Ishikawa (cell line): ENCODE measurements around the gene AGPS.

ENCODE experiments used
- CEBPB ChIP-seq: IDR thresholded peaks from 2 replicates; pipeline ENCODE4 v1.6.1; 2012
- CREB1 ChIP-seq: IDR thresholded peaks from 2 replicates; pipeline ENCODE4 v1.6.1; 2012; ENCODE audit warnings: low read depth
- EGR1 ChIP-seq: IDR thresholded peaks from 2 replicates; pipeline ENCODE4 v1.6.1; 2012
- EP300 ChIP-seq: IDR thresholded peaks from 2 replicates; pipeline ENCODE4 v1.6.1; 2012; ENCODE audit warnings: borderline replicate concordance
- FOXM1 ChIP-seq: IDR thresholded peaks from 2 replicates; pipeline ENCODE4 v1.6.1; 2012; ENCODE audit warnings: low read depth, borderline replicate concordance
- MAX ChIP-seq: IDR thresholded peaks from 2 replicates; pipeline ENCODE4 v1.6.1; 2012
- NFIC ChIP-seq: IDR thresholded peaks from 2 replicates; pipeline ENCODE4 v1.6.1; 2012
- RAD21 ChIP-seq: IDR thresholded peaks from 2 replicates; pipeline ENCODE4 v1.6.1; 2012; ENCODE audit warnings: low read depth
- REST ChIP-seq: IDR thresholded peaks from 2 replicates; pipeline ENCODE4 v1.6.1; 2012; ENCODE audit warnings: low read depth, mild to moderate bottlenecking
- TAF1 ChIP-seq: IDR thresholded peaks from 2 replicates; pipeline ENCODE4 v1.6.1; 2012; ENCODE audit warnings: low read depth, mild to moderate bottlenecking
- TCF12 ChIP-seq: IDR thresholded peaks from 2 replicates; pipeline ENCODE4 v1.6.1; 2012; ENCODE audit warnings: low read depth
- TEAD4 ChIP-seq: IDR thresholded peaks from 2 replicates; pipeline ENCODE4 v1.6.1; 2012
- YY1 ChIP-seq: IDR thresholded peaks from 2 replicates; pipeline ENCODE4 v1.6.1; 2012; ENCODE audit warnings: low read depth
- ZBTB7A ChIP-seq: IDR thresholded peaks from 2 replicates; pipeline ENCODE4 v1.6.1; 2012; ENCODE audit warnings: low read depth
- TF ChIP-seq, protein P1 (sequence below): IDR thresholded peaks from 2 replicates; pipeline ENCODE4 v1.6.1; 2012

Gene AGPS

DNA sequence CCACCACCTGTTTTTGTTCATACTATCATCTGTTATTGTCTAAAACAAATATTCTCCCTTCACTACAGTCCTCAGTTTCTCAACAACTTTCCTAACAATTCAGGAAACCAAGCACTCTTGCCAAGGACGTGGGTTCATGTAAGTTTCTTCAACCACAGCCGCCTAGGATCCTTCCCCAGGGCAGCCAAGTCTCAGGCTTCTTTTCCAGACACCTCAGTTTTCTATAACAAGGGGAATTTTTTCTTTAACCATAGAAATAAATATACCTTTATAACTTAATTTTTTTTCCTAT lies 39.4 kb upstream of the AGPS start:
- TF ChIP-seq CREB1 = no peak
- TF ChIP-seq MAX = no peak
- TF ChIP-seq ZBTB7A = no peak
- TF ChIP-seq NFIC = no peak
- TF ChIP-seq EGR1 = no peak
- no peak for TF ChIP-seq TCF12
- TF ChIP-seq EP300 = no peak
- no peak for TF ChIP-seq RAD21
- TF ChIP-seq, protein P1, sequence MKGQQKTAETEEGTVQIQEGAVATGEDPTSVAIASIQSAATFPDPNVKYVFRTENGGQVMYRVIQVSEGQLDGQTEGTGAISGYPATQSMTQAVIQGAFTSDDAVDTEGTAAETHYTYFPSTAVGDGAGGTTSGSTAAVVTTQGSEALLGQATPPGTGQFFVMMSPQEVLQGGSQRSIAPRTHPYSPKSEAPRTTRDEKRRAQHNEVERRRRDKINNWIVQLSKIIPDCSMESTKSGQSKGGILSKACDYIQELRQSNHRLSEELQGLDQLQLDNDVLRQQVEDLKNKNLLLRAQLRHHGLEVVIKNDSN = no peak
- no peak for TF ChIP-seq REST
- TF ChIP-seq YY1 = no peak
- TF ChIP-seq FOXM1 = no peak
- no peak for TF ChIP-seq CEBPB
- TF ChIP-seq TEAD4 = no peak
- no peak for TF ChIP-seq TAF1

DNA sequence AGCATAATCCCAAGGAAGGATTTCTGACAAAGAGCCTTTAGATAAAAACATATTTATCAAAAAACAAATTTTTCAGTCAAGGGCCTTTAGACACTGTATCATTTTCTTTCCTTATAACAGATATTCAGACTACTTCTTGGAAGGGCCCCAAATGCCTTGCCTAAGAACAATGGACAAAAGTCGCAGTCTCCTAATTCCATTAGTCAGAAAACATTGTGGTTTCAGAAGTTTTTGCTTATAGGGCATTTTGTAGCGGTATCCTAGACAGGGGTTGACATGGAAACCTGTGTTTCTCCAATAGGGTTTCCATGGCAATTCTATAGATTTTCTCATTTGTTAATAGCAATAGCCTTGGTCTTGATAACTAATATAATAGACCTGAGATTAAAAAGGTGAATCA lies 36.7 kb upstream of the AGPS start:
- TF ChIP-seq RAD21 (no peak), TAF1 (no peak), ZBTB7A (no peak), CREB1 (no peak), NFIC (no peak), REST (no peak), MAX (no peak), TCF12 (no peak)

DNA sequence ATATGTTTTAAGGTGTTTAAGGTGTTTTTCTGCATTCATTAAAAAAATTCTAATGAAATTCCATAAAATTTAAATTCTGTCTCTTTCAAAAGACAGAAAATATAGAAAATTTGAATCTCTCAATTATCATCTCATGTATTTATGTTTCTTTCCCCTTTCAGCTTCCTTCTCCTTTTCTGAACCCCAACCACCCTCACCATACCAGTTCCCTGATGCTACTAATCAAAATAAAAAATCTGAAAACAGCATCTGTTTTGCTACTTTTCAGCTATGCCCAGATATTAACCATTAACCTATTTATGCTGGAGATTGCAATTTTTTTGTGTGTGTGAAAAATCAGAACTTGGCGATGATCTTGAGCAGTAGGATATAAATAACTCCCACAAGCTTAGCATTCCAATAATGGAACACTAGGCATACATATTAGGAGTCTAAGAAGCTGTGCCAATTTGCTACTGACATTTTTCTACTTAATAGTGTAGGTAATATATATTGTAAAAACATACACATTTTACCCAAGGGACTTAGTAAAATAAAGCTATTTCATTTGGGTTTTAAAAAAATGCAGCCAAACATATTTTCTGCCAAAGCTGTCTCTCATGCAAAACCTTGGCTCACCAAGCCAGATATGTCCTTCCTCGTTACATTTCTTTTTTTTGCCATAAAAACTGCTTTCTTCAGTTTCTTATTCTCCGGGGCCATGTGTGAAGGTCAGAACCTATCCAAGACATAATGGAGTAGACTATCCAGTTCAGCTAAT lies 32.6 kb upstream of the AGPS start:
- TF ChIP-seq TAF1 (no peak), FOXM1 (no peak), CEBPB (no peak), MAX (no peak), EGR1 (no peak), EP300 (no peak)

GRCh38 chr2:177362499-177362898 lies 30.1 kb upstream of the AGPS start:
- TF ChIP-seq YY1 (no peak), EP300 (no peak), CEBPB (no peak), RAD21 (no peak), REST (no peak), TEAD4 (no peak), FOXM1 (no peak), ZBTB7A (no peak)
- TF ChIP-seq, protein P1 = no peak

DNA sequence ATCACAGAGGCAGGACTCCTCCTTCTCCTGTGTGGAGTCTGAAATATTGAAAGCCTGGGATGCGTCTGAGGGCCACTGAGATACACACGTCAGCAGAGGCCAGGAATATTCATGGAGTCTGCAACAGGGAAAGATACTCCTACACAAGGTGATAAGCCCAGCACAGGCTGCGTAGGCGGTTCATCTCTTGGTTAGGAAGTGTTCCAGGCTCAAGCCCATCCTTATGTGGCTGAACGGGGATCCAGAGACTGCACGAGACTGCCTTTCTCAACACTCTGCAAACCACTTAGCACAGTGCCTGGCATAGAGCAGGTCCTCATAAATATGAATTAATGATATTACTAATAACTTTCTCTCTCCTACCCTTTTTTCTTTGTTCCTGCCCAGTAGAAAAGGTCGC lies 29.2 kb upstream of the AGPS start:
- no peak for TF ChIP-seq YY1
- TF ChIP-seq NFIC = no peak
- no peak for TF ChIP-seq CEBPB
- TF ChIP-seq EP300 = no peak
- no peak for TF ChIP-seq CREB1
- no peak for TF ChIP-seq TAF1
- TF ChIP-seq MAX = no peak
